Occipital lobe (tissue), 2 donors: ENCODE data around the gene PRR35. TPM values are rescaled to one million over a fixed set of nuclear protein-coding genes. Genes with fewer than 3 reads are reported as not detected.

Experiments
- DNase-seq: peaks from one replicate; lab custom pipeline; 2025; lab: John Stamatoyannopoulos, UW
- total RNA-seq: library from RNA; depleted of rRNA; stranded (reverse); fragments of >200 nt; gene quantifications from one replicate; pipeline ENCODE4 v1.2.3, GENCODE V29; 2014

PRR35 gene
- total RNA-seq = not detected

DNA sequence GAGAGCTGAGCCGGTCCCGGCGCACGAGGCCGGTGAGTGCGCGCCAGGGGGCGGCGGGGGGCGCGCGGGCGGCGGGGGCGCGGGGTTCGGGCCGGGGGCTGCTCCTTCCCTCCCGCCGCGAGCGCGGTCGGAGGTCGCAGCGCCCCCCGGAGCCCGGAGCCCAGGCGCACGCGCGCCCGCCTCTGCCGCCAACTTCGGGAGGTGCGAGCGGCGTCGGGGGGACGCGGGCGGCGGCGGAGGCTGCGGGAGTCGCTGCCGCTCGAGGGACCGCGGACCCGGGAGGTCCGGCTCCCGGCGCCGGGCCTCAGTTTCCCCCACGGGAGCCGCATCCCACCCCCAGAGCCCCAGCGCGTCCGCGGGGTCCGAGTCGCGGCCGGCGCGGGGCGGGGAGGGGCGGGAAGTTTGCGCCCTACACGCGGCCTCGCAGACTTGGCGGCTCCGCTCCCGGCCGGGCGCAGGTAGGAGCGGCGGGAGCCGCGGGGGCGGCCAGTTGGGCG lies at the start of gene PRR35:
Gene PRR35, plus strand, starts transcription at position 191 of the 497 bp plus-strand sequence. CDS start 2,901 bp downstream, outside the sequence.
- no peak for DNase-seq

DNA sequence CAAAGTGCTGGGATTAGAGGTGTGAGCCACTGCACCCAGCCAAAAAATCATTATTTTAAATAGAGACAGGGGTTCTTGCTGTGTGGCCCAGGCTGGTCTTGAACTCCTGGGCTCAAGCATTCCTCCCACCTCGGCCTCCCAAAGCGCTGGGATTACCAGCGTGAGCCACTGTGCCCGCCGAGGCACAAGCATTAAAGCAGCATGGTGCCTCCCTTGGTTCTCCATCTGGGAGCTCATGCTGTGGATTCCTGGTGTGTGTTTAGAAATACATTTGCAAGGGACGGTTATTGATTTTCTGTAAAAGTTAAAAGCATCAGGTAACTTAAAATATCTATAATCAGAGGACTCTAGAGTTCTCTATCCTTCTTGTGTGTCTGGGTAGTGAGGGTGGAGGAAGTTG lies 47.4 kb upstream of the PRR35 start:
- no peak for DNase-seq

DNA sequence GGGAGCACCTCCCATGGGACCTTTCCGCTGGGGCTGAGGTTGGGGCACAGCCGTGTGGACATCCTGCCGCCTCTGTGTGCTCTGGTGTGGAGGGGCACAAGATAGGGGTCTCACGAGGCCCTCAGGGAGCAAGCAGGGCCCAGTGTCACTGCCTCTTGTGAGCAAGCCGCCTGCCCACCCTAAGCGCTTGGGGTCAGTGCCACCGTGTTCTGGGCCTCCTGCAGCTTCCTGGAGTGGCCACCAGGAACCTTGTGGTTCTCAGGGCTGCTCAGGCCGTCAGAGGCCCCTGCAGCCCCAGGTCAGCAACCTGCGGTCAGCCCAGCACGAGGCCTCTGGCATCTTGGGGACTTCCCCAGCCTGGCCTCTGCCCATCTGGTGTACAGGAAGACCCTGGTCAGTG lies 46.2 kb upstream of the PRR35 start:
- no peak for DNase-seq

DNA sequence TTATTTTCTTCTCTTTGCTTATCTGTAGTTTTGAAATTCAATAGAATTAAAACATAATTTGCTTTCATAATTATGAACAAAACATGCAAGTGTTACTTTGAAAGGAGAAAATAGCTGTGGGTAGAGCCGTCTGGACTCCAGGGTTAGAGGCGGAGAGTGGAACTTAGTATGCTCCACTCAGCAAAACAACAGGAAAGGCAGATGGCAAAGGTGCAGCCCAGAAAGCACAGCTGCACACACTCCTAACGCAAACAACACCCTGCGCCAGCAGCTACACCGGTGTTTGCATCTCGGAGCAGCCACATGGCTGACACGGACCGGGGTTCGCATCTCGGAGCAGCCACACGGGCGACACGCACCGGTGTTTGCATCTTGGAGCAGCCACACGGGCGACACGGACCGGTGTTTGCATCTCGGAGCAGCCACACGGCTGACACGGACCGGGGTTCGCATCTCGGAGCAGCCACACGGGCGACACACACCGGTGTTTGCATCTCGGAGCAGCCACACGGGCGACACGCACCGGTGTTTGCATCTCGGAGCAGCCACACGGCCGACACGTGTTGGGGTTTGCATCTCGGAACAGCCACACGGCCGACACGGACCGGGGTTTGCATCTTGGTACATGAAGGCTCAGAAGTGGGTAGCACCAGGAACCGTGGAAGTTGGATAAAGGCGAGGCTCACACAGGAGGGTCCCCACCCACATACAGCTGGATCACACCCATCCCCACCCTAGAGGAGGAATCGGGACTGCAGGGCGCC lies 44.8 kb upstream of the PRR35 start:
- DNase-seq = no peak

DNA sequence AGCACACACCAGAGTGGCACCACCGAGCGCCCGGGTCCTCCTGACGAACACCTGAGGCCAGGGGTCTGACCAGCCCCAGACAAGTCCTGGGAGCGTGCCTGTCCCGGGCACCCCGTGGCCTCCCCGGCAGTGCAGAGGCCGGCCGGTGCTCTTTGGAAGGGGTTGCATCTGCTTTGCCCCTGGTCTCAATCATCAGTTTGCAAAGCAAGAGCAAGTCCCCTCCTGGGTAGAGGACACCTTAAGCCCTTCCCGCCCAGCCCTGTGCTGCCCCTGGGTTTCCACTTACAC lies 44.3 kb upstream of the PRR35 start:
- no peak for DNase-seq

DNA sequence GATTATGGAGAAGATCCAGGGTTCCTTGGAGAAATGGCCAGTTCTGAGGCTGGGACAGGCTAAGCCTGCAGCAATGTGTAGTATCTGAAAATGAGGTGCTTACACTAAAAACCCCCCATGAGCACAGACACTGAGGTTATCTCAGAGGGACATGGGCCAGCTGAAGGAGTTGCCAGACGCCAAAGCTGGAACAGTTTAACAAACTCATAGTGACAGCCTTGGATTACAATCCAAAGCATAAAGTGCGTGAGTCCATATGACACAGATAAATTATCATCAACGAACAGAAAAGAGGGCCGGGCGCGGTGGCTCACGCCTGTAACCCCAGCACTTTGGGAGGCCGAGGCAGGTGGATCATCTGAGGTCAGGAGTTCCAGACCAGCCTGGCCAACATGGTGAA lies 43.9 kb upstream of the PRR35 start:
- DNase-seq = no peak

DNA sequence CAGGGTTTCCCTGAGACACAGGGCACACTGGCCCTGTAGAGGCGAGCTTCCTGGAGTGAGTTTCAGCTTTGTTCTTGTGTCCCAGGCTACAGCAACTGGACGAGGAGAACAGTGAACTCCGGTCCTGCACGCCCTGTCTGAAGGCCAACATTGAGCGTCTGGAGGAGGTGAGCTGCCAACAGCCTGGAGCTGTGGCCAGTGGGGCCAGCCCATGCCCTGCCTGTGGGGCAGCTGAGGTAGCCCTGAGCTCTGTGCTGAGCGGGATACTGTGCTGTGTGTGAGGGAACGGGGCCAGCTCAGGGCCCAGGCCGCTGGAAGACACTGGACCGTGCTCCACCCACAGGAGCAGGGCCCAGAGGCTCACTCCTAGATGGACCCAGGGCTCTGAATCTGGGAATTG lies 41.3 kb upstream of the PRR35 start:
- DNase-seq = no peak

DNA sequence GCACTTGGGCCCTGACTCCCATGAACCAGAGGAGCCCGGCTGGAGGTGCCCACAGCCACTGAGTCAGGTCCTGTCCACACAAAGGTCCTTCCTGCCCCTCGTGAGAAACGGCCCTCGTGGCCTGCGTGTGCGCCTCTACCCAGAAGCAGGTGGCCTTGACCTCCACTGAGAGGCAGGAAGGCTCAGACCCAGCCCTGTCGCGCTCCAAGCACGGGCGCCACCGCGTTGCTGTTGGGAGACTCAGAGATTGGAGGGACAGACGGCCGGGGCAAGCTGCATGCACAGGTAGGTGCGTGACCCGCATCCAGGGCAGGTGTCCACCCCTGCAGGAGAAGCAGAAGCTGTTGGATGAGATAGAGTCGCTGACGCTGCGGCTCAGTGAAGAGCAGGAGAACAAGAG lies 40.8 kb upstream of the PRR35 start:
- no peak for DNase-seq

DNA sequence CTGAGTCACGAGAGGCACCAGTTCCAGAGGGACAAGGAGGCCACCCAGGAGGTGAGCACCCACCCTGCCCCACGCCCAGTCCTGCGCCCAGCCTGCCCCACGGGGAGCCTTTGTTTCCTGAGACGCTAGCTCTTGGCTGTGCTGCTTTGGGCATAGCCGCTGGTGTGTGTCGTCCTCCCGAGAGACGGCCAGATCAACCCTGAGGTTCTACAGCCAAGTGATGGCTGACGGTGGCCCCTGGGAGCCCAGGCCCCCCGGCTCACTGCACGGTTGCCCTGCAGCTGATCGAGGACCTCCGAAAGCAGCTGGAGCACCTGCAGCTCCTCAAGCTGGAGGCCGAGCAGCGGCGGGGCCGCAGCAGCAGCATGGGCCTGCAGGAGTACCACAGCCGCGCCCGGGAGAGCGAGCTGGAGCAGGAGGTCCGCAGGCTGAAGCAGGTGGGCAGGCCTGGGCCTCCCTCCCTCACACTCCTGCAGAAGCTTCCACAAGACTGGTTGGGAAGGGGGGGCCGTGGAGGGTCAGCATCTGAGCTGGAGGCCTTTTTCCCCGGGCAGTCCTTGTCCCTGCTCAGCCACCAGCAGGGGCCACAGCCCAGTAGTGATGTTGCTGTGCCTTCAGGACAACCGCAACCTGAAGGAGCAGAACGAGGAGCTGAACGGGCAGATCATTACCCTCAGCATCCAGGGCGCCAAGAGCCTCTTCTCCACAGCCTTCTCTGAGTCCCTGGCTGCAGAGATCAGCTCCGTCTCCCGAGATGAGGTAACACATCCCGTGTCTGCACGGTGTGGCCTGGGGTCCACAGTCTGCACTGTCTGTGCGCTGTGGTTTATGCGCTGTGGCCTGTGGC lies 40.1 kb upstream of the PRR35 start:
- DNase-seq = no peak

DNA sequence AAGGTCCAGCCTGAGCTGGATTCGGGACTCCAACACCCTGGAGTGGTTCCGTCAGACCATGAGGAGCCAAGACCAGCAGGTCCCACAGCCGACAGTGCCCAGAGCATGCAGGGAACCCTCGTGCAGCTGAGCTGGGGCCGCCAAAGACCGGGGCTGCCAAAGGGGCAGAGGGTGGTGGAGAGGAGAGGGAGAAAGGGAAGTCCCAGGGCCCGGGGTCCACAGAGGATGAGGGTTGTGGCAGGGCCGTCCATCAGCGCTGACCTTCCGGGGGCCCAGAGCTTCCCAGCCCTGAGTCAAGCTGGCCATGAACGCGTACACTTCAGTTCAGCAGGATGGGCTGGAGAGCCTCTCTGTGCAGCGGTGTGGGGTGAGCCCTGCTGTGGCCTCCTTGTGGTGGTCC lies 39.3 kb upstream of the PRR35 start:
- DNase-seq = no peak

DNA sequence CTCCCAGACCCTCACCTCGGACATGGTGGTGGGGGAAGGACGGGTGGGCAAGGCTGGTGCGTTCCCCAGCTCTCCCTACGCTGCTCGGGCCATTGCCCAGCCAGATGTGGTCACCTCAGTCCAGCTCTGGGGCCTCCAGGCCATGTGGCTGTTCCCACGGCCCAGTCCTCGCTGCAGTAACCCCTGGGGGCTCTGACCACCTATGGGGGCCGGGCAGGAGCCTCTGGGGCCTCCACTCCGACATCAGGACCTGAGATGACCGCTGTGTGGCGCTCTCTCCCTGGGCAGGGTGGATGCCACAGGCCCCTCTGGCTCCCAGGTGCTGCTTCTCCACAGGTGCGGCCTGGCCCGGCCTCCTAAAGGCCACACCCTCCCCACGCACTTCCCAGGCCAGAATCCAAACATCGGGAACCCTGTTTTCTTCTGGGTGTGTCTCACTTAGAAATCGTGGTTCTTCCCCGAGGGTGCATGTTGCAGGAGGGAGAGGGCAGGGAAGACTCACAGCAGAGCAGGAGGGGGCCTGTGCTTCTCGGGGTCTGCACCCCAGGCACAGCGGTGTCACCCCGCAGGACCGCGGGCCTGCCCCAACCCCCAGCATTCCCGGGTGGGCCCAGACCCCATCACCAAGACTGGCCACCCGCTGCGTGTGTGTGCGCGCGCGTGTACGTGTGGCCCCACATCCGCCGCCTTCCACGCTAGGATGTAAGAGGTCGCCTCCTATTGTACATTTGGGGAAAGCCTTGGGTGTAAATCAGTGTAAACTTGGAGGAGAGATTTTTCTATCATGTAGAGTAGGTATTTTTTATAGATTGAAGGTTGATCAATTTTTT lies 38.6 kb upstream of the PRR35 start:
- DNase-seq = no peak

DNA sequence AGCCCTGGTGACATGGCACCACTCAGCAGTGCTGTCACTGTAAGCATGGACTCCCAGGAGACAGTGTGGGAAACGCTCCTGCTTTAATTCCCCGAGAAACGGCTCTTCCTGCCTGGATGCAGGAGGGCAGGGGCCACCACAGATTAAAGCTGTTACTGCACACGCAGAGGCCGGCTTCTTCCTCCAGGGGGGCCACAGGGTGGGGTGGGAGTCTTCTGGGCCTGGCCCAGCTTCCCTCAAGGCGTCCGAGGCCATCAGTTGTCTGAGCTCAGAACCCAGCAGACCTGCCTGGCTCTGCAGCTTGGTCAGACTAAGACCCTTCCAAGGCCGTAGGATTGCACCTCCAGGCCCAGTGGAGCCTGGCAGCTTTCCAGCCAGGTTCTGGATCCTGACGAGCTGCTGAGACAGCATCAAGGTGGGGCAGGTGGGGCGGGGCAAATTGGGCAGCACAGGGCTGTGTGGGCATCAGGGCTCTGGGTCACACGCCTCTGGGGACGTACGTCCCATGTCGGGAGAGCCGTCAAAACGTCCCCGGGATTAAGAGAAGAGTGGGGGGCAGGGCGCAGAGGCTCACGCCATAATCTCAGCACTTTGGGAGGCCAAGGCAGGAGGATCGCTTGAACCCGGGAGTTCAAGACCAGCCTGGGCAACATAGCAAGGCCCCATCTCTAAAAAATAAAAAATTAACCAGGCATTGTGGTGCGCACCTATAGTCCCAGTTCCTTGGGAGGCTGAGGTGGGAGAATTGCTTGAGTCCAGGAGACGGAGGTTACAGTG lies 37.7 kb upstream of the PRR35 start:
- no peak for DNase-seq

DNA sequence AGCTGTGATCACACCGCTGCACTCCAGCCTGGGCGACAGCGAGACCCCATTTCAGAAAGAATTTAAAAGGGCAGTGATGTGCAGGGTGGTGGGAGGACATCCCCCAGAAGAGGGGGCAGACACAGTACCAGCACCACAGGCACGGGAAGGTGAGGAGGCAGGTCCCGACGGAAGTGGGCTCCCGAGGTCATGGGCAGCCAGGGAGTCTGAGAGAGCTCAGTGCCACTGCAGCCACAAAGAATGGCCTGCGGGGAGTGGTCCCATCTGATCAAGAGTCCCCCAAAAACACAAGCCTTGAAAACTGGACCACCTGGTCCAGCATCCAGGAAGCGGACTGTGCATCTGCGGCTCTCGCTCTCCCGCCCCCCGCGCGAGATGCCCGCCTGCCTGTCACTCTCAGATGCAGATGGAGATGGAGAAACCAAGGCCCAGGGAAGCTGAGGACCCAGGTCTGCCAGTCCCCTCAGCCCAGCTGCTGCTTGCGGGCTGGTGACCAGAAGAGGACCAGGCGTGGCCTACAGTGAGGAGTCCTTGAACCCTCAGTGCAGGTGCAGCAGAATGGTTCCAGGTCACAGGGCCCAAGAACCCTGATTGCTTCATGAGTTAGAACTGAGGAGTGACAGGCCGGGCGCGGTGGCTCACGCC lies 37.0 kb upstream of the PRR35 start:
- no peak for DNase-seq

DNA sequence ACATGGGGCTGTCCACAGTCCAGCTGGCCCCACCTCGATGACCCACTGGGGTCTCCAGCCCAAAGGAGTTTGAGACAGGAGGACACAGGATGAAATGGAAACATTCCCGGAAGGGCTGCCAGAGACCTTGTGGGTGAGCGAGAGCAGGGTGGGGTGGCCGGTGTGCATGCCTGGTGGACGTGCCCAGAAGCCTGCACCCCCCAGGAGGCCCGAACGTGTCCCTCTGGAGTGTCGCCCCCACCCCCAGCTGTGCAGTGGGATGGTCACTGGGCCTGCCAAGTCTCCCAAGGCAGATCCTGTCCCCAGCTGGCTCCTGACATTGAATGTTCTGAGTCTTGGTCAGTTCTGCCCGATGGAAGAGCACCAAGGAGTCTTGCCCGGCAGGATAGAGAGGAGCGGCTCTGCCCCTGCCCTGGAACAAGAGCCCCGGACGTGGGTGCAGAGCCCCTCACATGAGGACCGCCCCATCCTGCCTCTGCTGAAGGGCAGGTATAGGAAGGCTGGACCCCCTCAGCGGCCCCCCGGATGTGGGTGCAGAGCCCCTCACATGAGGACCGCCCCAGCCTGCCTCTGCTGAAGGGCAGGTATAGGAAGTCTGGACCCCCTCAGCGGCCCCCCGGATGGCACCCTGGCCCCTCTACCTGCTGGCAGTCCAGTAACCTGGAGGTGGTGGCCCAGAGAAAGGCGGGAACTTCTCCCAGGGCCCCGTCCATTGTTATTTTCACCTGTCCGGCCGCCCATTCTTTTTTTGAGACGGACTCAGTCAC lies 35.7 kb upstream of the PRR35 start:
- no peak for DNase-seq

DNA sequence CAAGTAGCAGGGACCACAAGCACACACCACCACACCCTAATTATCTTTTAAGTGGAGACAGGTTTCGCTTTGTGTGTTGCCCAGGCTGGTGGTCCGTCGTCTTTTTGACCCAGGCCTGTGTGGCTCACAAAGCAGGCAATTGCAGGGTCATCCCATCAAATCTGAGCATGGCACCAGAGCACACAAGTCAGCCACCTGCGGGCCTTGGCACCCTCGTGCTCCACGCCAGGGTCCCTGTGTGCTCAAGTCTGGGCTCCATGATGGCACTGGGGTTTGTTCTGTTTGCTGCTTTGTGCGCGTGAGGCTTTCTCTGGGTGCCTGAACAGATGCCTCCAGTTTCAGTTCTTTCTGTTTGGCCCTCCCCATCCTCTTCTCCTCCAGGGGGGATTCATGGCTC lies 35.1 kb upstream of the PRR35 start:
- no peak for DNase-seq

DNA sequence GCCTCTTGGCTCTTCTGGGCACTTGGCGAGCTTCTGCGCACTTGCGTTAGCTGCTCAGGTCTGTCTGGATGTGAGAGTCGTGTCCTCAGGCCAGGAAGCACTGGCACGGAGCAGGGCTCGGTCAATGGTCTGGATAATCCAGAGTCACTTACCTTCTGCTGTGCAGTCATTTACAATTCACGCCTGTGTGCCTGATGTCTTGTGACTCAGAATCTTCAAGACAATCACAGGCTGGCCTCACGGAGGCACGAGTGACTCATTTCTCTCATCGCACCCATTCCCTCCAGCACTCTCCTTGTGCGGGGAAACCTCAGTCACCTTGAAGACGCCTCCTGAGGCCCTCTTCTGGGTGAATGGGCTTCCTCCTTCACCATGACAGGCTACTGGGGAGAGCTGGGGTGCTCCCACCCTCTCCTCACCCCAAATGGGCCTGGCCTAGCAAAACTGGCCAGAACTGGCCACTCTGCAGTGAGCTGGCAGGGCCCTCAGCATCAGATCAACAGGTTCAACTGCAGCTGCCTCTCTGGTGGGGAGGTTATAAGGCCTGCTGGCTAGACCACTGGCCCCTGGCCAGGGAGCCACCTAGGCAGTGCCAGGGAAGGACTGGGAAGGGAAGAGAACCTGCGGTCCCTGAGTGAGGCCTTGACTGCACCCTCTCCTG lies 34.5 kb upstream of the PRR35 start:
- DNase-seq = peak; percentile 30

DNA sequence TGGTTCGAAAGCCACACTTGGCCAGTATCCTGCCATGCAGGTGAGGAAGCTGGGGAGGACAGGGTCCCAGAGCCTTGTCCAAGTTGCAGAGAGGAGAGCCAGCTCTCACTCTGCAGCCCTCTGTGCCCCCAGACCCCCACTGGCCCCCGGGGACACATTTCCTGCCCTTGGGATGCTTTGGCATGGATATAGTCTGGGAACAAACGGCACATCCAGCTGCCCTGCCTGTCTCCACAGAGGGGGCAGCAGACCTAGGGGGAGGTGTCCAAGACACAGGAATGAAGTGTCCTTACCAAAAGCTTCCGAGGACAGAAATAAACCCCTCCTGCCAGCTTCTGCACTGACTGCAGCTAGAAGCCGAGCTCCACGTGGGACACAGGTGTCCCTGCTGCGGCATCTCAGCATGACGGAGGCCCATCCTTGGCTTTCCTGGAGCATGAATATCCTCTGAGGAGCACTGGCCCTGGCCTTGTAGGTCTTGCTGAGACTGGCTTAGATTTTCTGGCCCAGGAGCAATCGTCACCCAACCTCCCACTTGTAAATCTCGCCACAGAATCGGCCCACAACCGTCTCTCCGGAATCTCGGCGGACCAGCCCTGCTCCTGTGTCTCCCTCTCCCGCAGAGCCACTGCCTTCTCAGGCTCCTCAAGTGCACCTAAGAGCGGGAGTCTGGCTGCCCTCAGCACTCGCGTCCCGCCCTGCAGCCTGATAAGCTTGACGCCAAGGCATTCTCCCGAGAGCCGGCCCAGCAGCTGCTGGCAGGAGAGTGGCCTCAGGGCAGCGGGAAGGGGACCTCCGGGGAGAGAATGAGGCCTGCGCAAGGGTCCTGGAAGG lies 33.8 kb upstream of the PRR35 start:
- peak; percentile 57 for DNase-seq
